COR-L47 (cell line): ENCODE data around the gene MED17.

ENCODE experiments used
- DNase-seq: peaks from one replicate; lab custom pipeline; 2025; lab: John Stamatoyannopoulos, UW

The MED17 gene

DNA sequence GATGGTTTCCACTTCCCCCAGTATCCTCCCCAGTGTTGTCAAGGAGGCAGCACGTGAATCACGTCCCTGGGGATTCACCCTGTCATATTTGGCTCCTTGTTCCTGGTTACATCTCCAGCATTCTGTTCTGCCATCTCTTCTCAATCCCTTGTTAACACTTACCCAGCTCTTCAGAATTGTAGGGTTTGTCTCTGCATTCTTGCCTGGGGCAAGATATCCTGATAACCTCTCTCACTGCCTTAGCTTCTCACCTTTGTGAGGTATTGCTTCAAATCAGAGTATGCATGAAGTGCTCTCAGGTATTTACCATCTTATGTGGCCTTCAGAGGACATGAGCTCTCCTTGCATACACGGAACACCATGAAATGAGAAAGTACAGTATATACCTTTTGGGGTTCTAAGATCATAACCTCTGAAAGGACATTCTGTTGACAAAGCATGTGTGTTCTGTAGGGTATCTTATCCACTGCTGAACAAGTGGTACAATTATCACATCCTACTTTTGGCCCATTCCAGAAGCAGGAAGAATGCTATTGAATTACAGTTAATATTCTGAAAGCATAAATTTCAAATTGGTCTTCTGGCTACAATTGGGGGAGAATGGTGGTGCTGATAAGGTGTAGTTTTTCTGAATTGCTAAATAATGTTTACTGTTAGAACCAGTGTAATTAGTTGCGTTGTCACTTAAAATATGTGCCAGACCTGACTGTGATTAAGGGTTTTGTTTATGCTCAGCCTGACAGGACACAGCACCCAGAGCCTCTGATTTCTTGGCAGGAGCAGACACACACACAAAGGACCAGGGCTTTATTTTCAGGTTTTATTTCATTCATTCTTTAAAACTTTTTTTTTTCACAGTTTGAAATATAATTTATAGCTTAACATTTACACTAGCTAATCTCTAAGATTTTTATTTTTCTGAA is 33.6 kb downstream of the MED17 start:
- no peak for DNase-seq

DNA sequence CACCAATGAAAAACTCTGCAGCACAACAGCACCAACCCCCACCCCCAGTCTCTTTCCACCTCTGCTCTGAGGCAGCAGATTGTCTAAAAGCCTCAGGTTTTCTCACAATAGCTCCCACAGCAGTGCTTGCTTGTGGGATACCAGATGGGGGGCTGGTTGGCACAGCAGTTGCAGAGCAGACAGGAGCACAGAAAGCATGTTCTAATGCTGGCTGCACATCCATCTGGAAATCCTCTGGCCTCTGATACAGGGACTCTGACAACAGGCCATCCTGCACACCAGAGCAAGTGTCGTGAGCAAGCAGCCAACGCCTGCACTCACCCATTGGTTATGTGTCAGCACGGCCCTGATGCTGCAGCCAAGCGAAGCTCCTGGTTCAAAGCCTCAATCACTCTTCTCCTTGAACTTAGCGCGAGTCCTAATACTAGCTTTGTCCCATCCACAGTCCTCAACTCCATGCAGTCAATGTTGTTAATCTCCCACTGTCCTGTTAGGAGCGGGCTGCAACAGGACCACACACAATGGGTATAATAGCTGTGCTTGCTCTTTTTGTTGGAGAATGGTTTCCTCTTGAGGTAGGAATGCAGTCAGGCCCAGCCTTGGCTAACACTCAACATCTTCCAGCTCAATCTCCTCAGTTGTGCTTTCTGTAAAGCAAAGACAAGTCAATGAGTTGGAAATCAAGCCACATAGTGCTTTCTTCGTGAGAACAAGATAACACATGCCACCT is 36.0 kb downstream of the MED17 start:
- no peak for DNase-seq

DNA sequence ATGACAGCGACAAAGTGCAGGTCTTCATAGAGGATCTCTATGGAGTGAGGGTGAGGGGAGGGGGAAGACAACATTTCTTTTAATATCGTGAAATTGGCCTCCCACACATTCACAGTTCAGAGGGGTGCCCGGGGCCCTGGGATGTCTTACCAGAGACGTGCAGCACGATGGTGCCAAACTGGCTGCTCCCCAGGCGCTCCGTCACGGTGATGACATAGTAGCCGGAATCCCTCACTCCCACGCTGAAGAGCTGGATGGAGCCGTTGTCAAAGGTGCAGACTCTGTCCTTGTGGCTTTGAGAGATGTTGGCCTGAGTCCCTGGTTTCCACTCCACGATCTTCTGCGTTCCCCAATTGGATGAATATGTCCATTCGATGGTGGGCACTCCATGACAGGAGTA is 36.8 kb downstream of the MED17 start:
- no peak for DNase-seq

DNA sequence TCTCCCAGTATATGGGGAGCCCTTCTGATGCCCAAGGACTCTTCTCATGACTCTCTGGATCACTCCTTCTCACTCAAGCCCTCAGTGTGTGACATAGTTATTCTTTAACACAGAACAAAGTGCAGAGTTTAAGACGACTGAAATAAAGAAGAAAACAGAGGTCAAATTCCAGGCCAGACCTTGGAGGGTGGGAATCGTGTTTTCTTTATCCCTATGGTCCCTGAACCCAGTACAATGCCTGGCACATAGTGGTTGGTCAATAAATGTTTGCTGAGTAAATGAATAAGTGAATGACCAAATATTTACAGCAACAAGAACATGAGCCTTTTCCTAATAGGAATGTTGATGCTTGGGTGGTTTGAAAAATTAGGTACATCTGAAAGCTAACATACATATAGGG is 37.5 kb downstream of the MED17 start:
- DNase-seq = no peak

DNA sequence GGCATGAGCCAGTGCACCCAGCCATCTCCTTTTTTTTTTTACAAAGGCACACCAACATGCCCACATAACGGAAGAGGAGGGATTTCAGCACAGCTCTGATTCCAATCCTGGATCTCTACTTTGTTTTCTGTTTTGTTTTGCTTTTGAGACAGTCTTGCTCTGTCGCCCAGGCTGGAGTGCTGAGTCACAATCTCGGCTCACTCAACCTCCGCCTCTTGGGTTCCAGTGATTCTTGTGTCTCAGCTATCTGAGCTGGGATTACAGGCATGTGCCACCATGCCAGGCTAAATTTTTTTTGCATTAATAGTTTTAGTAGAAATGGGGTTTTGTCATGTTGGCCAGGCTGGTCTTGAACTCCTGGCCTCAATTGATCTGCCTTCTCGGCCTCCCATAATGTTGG is 38.3 kb downstream of the MED17 start:
- DNase-seq = no peak

DNA sequence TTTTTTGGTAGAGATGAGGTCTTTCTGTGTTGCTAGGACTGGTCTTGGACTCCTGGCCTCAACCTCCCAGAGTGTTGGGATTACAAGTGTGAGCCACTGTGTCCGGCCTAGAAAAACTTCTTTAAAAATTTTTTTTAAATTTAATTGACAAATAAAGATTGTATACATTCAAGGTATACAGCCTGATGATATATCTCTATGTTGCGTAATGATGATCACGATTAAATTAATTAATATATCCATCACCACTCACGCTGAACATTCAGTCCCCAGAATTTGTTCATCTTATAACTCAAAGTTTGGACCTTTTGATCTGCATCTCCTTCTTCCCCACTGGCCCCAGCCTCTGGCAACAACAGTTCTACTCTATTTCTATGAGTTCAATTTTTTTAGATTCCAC is 39.1 kb downstream of the MED17 start:
- no peak for DNase-seq

DNA sequence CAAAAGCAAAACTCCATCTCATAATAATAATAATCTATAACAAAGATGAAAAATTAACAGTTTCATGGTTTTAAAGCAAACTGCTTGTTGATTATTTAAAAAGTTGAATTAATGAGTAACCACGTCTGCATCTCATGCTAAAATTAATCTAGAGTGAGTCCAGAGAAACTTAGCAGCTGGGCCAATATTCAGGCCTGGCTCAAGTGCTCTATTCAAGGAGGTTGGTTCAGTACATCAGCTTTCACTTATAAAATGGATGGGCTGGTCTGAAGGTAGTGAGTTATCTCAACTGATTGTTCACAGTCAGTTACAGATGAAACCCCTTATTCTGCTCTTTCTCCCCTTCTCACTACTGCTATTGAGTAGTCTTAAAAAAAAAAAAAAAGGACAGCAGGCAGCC is 43.3 kb downstream of the MED17 start:
- DNase-seq = no peak

DNA sequence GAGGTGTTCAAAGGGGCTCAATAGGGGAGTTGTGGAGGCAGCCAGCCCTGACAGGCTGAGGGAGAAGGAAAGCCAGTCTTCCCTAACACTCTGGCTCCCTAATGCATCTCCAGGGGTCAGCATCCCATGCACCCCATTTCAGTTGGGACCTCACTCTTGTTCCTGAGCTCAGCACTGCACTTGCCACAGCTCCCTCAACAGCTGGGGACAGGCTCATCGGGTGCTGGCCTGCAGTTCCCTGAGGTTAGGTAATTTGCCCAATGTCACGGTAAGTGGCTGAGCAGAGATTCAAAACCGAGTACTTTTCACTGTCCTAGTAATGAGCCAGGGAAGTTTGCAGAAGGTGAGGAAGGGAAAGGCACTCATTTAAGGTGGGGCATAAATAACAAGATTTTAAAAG is 45.5 kb downstream of the MED17 start:
- no peak for DNase-seq

DNA sequence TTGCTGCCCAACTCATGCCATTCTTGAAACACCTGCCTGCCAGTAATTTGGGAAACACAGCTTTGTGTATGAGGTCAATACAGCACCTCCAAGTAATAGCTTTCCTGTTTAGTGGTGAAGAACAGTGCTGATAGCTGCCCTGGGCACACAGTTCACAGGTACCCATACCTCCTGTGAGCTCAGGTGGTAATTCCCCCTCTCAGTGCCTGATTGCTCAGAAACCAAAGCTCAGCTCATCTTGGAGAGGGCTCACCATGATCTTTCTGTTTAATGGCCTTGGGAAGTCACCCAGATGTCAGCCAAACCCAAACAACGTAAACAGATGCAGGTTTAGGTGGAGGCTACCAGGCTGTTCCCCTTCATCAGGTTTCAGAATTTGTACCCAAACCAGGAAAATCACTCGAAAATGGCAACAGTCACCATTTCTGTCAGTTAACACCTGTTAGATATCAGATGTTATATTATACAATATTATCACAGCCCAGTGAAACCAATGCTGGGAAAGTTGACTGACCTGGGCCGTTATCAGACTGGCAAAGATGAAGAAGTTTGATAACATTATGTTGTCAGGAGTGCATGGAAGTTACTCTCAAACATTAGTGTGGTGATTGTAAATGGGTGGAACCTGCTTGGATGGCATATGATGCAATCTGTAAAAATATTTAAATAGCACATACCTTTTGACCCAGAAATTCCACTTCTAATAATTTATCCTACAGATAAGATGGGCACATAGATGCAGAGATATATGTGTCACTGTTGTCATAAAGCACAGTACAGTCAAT is 47.5 kb downstream of the MED17 start:
- no peak for DNase-seq

DNA sequence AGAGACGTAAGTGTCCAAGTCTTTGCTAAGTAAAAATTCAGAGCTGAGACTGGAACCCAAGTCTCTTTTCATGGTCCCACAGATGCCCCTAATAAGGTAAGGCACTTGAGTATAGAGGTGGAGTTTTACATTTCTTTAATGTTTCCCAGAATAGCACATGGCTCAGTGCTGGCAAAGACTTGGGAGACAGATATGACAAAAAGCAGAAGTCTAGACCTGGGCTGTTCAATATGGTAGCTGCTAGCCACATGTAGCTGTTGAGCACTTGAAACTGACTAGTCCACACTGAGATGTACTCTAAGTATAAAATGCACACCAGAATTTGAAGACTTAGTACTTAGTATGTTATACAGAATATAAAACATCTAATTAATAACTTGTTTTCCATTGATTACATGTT is 48.7 kb downstream of the MED17 start:
- no peak for DNase-seq

DNA sequence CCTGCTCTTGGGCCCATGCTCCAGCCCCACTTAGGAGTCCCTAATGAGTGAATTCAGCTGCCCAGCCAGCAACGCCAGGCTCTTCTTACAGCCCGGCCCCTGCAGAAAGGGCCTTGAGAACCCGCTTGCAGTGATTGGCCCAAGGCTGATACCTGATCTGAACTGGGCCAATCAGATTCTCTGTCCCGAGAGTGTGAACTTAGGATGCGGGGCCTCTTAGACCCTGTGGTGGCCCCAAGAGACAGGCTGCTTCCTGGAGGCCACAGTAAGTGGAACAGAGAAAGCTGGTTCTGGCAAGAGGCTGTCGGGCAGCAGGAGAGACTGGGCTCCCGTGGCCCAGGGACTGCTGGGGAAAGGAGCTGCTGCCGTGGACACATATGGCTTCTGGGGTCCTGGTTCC is 54.9 kb downstream of the MED17 start:
- no peak for DNase-seq

DNA sequence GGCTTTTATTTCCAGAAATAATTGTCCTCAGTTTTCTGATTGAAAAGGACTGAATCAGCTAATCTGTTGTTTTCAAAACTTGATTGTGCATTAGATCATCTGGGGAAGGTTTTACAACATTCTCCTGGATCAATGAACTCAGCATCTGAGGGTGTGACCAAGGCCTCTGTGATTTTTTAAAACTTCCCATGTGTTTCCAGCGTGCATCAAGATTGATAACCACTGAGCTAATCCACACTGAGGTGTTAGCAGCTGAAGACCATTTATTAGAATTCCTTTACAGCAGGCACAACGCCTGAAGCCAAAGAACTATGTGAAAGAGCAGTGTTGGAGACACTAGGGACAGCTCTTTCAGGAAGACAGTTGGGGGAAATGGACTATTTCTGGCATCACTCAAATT is 56.1 kb downstream of the MED17 start:
- DNase-seq = no peak

DNA sequence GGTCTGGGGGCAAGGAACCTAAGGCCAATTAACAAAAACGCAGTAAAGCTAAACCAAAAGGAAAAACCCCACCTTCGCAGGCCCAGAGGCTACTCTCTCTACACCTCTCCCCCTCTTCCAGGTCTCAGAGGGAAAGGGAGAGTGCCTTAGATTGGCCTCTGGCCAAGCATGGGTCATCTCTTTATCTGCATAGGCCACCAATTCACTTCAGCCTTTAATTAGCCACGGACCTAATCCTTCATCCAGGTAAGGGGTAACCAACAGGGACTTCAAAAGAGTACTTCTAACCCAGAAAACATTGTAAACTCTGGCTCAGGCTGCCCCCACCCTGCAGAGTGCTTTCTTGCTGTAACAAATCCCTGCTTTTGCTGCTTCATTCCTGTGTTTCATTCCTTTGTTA is 56.9 kb downstream of the MED17 start:
- no peak for DNase-seq

DNA sequence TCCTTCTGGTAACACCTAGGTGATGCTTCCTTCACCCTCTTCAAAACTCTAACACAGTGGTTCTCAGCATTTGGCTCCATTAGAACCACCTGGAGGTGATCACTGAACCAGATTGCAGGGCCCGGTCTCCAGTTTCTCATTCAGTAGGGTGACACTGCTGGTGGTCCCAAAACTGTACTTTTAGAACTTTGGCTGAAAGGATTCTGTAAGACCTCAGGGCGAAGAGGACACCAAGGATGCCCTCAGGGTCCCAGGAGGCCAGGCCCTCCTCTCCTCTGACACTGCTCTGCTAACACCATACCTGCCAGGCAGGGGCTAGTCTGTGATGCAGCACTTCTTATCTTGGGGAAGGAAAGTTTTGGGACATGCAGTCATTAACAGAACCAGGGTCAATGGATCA is 57.4 kb downstream of the MED17 start:
- DNase-seq = no peak

DNA sequence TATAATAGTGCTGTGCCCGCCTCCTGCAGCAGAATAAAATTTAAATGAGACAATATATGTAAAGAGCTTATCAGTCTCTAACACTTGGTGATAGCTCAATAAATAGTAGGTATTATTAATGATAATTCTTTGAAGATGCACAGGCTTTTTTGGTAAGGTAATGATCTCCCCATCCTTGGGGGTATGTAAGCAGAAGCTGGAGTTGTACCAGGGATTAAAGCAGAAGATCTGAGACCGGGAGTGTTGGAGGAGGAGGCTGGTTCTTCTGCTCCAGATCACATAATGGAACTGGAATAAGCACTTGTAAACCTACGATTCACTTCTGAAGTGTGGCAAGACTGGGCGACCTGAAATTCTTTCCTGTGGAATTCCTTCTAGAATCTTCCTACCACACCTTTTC is 58.0 kb downstream of the MED17 start:
- DNase-seq = no peak

DNA sequence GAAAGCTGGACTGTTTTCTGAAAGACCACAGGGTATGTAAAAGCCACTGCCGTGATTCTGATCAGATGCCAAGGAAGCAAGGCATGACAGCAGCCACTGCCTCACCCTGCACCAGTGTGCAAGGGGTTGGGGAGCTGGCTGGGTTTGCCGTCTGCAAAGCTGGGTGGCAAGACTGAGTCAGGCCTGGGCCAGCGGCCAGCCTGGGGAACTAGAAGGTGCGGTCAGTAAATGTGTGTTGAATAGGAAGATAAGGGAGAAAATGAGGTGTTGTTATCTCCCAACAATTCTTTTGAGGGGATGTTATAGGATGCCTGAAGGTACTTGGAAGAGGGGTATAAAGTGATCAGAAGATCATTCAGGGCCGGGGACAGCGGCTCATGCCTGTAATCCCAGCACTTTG is 58.4 kb downstream of the MED17 start:
- DNase-seq = no peak

DNA sequence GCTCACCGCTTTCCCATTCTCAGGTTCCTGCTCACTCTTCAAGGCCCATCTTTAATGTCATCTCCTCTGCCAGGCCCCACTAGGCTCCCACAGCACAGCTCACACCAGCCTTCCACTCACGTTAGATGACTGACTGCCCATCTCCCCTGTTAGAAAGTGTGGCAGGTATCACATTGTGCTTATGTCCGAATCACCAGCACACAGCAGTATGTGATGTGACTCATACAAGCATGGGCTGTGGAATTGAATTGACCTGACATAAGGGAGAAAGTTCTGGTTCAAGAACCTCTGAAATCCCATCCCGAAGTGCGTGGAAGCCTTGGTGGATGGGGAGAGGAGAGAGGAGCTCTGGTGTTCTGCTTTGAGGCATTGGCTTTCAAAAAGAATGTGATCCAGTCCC is 59.8 kb downstream of the MED17 start:
- no peak for DNase-seq

DNA sequence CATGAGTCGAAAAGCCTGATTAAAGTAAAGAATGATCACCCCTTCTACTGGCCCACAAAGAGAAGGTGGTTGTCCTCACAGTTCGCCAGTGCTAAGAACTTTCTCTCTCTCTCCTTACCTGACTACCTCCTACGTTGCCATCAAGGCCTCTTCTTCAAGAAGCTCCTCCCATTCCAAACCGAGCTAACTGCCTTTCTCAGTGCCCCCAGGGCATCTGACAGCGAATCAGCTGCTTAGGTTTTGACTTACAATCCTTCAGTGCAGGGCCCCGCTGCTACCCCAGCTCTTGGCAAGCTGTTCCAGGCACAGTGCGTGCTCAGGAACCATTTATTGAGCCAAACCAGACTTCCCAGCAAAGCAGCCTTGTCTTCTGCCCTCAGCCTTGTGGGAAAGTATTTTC is 60.5 kb downstream of the MED17 start:
- no peak for DNase-seq

DNA sequence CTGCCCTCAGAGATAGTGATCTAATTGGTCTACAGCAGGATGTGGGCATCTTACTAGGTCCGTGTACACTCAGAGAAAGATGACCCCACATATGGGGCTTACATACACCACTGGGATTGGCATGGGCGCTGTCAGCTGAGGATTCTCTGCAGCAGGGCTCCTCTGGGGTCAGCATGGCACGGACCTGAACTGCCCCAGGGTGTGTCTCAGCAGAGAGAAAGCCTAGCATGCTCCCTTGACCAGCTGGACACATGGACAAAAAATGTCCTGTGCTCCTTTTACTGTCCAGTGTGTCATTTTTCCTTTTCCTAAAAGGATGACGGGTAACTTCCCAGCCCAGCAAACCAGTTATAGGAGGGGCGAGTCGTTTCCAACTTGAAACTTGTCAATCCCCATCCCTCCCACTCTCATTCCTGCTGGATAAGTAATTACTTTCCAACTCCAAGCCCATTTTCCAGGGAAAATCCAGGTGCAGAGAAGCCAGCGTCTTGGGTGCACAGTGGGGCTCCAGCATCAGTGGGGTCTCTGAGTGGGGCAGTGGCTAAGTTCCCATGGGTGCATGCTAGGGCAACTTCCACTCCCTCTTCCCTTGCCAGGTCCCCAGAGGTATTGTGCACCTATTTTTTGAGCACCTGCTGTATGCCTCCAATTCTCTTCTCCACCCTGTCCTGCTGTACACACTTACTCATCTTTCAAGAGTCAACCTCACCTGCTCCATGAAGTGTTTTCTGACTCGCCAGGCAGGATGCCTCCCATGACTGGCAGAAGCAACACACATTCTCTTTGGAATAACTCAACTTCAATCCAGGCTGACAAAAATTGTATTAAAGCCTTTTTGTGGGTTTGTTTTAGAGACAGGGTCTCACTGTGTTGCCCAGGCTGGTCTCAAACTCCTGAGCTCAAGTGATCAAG is 61.4 kb downstream of the MED17 start:
- DNase-seq = no peak

DNA sequence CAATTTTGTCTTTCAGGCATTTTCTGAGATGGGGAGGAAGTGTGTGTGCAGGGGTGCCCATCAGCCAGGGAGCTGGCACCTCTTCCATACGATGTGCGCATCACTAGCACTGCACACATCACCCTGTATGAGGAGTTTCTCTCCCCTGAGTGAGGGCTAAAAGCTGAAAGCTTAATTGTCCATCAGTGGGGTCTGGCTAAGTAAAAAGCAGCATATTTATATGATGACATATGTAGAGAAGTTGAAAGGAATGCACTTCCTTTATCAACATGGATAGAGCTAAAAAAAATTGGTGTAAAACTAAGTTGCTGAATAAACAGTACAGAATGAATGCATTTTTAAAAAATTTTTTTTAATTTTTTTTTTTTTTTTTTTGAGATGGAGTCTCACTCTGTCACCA is 62.3 kb downstream of the MED17 start:
- no peak for DNase-seq

DNA sequence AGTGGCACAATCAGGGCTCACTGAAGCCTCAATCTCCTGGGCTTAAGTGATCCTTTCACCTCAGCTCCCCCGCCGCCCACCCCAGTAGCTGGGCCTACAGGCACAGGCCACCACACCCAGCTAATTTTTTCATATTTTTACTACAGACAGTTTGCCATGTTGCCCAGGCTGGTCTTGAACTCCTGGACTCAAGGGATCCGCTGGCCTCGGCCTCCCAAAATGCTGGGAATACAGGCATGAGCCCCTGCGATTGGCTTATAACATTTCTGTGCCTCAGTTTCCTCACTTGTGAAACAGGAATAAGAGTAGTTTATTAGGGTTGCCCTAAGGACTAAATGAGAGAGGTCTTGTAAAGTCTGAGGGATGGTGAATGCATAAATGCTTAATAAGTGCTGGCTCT is 65.1 kb downstream of the MED17 start:
- DNase-seq = no peak
